Measurements from ENCODE around the gene KIAA1614. TPM values are rescaled to one million over a fixed set of nuclear protein-coding genes. Genes with fewer than 3 reads are reported as not detected.

The KIAA1614 gene
- 0.26 to 1.1 TPM (median 0.92 TPM) in 5 replicates for total RNA-seq (2022; extraction: Qiagen RNA extraction; ENCODE audit: low read depth)

GRCh38 chr1:180912801-180913565, at the start of gene KIAA1614:
Gene KIAA1614, plus strand, starts transcription at chr1:180912897. Its CDS starts 347 bp downstream, at chr1:180913244.

Other genes with a start within 250 kb of the KIAA1614 start
- 12.4 to 15.7 TPM (median 15.1 TPM) in 5 replicates for gene STX6, start 110.0 kb downstream of the KIAA1614 start, total RNA-seq (2022; extraction: Qiagen RNA extraction; ENCODE audit: low read depth)
- 6.4 to 8.4 TPM (median 6.7 TPM) in 5 replicates for gene MR1, start 121.1 kb downstream of the KIAA1614 start, total RNA-seq (2022; extraction: Qiagen RNA extraction; ENCODE audit: low read depth)
- 35.6 to 56.2 TPM (median 54.2 TPM) in 5 replicates for gene IER5, start 175.8 kb downstream of the KIAA1614 start, total RNA-seq (2022; extraction: Qiagen RNA extraction; ENCODE audit: low read depth)

Data from A549 treated with RU486 at 1 μM for 4 hours (cell line).